Stimulated activated effector memory CD8-positive, alpha-beta T cell treated with anti-CD3 and anti-CD28 coated beads, Interleukin-12 subunit alpha, Interleukin-12 subunit beta, amount 100 ng/mL, for 72 hours (primary cell): ENCODE measurements around the gene HOXB13.

Experiments
- ATAC-seq: fragments of 150-1000 bp; cut with Tn5 transposase; 2 replicates; pipeline ENCODE4 v1.10.0; 2021
- DNase-seq, 2 donors: peaks; one replicate each; pipeline ENCODE4 v3.0.0; 2021 to 2022; ENCODE audit warnings: low spot score in 2 of 2
- H3K27ac Mint-ChIP-seq: one replicate; pipeline ENCODE4 v1.8.0; 2022; ENCODE audit warnings: mild to moderate bottlenecking, mixed read lengths
- H3K36me3 Mint-ChIP-seq: one replicate; pipeline ENCODE4 v1.8.0; 2022; ENCODE audit warnings: mild to moderate bottlenecking, mixed read lengths
- H3K4me1 Mint-ChIP-seq: one replicate; pipeline ENCODE4 v1.8.0; 2022; ENCODE audit warnings: mixed read lengths
- H3K4me3 Mint-ChIP-seq: one replicate; pipeline ENCODE4 v1.8.0; 2022; ENCODE audit warnings: mild to moderate bottlenecking, mixed read lengths
- H3K9me3 Mint-ChIP-seq: one replicate; pipeline ENCODE4 v1.8.0; 2022; ENCODE audit warnings: mixed read lengths

Gene HOXB13

DNA sequence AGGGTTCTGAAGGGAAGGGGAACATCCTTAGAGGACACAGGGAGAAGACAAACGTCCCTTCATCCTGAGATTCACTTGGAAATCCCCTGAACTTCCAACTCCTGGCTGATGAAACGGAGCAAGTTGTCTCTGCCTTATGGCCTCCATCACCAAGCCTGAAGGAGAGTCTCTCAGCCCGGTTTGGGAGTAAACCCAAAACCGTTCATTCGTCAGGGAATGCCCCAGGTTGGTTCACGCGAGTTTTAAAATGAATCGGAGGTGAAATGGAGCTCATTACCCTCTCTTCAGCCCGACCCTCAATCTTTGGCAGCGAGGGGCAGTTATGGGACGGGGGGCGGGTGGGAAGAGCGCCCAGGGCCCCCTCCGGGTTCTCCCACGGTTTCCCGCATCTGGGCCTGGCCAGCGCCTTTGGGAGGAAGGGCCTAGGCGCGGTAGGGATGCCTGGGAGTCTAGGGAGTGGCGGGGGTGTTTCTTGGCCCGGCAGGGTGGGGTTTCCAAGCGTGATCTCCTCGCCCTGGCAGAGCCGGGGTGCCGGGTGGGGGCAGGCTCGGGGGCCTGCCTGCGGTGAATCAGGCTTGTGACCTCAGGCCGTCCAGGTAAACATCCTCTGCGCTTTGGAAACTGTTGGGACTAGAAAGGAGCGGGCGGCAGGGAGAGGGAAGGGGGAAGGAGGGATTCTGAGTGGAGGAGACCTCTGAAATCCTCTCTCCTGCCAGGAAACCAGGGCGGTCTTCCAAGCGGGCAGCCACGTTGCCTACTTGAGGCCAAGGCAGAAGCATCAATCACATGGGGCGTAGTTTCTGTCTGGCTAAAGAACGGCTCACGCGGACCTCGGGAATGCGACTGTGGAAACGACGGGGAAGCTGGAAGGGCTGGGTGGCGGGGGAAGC lies 24.1 kb upstream of the HOXB13 start:
- H3K4me3 Mint-ChIP-seq: no peak overlapping the region
- DNase-seq (no peak), ATAC-seq (no peak)
- H3K27ac Mint-ChIP-seq: no peak overlapping the region
- H3K36me3 Mint-ChIP-seq: peaks cover 5% of the 10 kb centered on the region
- H3K4me1 Mint-ChIP-seq: peaks cover 29% of the 10 kb centered on the region
- no peaks in the 10 kb centered on the region for H3K9me3 Mint-ChIP-seq

DNA sequence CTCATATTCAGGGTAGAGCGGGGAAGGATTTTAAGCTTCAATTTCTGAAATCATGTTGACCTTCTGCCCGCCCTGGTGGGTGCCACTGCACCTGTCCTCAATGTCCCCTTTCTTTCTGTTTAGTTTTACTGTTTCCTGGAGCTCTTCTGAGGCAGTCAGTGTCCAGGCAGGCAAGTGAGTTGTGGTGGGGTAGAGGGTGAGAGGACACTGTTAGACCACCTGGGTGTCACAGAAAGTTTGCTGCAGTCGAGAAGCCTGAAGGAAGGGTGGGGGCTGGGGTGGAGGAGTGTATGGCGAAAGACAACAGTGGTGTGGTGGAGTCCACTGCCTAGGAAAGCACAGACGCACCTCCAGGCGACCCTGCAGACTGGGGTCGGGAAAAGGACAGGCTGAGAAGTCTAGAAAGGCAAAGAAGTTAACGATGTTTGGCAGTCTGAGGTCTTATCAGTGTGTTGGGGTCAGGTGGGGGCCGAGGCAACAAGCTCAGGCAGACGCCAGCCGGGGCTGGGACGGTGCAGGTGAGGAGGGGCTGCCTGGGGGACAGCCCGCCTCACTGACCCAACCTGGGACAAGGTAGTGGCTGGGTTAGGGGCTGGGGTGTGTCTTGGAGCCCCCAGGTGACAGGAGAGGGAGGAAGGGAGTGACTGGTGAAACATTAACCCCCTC lies 23.3 kb upstream of the HOXB13 start:
- H3K4me3 Mint-ChIP-seq: no peak overlapping the region
- peaks cover 33% of the 10 kb centered on the region for H3K4me1 Mint-ChIP-seq
- H3K27ac Mint-ChIP-seq: no peak overlapping the region
- ATAC-seq (no peak), DNase-seq (no peak)
- no peaks in the 10 kb centered on the region for H3K9me3 Mint-ChIP-seq
- H3K36me3 Mint-ChIP-seq: peaks cover 5% of the 10 kb centered on the region

DNA sequence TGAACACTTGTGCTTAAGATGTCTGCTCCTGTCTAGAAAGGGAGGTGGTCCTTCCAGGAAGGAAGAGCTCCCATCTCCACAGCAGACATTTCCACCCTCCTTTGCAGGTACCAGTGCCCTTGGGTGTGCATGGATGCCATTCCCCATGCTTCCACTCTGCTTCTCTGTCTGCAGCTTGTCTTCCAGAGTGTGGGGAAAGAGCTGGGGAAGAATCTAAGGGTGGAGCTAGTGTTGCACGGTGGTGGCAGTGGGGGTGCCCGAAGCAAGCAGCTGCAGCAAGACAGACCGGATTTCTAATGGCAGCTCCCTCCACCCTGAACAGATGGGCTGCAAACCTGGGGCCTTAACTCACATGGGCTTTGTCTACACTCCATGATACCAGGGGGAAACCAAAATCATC lies 22.6 kb upstream of the HOXB13 start:
- ATAC-seq: no peak
- no peak for DNase-seq
- Mint-ChIP-seq H3K9me3 (no peaks in the 10 kb centered on the region), H3K4me1 (peaks cover 39% of the 10 kb centered on the region), H3K4me3 (no peak overlapping the region), H3K36me3 (peaks cover 5% of the 10 kb centered on the region), H3K27ac (no peak overlapping the region)

DNA sequence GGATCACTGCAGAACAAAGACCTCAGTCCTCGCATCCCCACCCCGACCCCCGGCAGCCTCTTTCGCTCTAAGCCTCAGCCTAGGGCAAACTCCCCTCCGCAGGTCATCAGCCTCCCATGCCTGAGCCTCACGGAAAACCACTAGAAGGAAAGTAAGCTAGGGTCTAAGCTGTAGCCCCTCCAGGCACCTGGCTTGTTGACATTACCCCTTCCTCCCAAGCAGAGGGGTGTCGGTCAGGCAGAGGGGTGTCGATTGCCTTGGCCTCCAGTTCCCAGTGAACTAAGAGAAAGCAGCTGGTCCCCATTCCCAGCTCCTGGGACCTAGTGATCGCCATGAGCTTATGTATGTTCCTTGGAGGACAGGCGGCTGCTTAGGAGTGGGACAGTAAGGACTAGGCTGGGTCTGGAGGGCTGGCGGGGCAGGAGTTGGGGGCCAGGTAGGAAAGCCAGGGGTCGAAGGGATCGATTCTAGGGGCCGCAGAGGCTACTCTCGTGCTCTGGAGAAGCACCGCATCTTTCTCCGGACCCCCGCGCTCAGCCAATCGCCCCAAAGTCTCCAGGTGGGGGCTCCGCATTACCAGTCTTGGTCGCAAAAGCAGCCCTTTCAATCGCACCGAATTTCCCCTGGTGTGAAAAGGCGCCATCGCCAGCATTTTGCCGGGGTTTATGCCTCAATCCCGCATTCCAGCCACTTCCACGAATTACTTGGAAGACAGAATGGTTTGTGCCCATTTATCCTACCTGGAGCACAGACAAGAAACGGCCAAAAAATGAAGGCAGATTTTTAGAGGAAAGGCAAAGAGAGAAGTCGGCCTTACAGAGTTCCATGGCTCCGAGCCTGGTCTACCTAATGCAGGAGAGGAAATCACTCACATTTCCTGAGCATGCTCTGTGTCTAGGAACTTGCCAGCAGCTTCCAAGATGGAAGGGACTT lies 21.3 kb upstream of the HOXB13 start:
- Mint-ChIP-seq H3K9me3 (no peaks in the 10 kb centered on the region), H3K27ac (no peak overlapping the region), H3K4me1 (peaks cover 44% of the 10 kb centered on the region), H3K4me3 (no peak overlapping the region), H3K36me3 (peaks cover 5% of the 10 kb centered on the region)
- DNase-seq (no peak), ATAC-seq (no peak)

DNA sequence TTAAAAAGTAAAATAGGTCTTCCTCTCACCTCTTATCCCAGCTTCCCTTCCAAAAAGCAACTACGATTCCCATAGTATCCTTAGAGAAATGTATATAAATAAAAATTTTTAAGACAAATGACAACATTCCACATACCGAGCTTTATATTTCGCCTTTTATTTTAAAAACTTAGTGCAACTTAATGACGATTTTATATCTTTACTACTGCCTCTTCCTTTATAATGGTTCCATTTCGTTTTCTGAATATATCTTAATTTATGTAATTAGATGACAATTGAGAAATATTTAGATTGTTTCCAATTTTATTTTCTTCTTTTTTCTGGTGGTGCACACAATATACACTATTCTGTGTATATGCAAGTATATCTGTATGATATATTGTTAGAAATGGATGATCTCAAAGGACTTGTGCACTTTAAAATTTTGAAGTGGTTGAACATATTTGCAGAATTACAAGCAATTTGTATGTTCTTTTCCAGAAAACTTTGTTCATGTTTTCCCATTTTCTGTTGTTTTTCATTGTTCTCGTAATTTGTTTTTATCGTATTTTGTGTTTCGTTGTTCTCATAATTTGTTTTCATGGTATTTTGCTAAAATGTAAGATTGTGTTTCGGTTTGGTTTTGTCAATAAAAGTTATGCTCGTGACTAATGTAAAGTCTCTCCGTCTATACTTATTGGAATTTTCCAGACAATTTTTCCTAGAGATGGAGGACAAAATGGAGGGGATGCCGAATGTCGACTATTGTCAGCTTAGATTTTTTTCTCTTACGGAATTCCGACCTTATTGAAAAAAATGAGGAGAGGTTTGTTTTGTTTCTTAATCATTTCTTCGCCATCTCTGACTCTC lies 20.4 kb upstream of the HOXB13 start:
- DNase-seq (no peak), ATAC-seq (no peak)
- peaks cover 5% of the 10 kb centered on the region for H3K36me3 Mint-ChIP-seq
- H3K4me3 Mint-ChIP-seq: no peak overlapping the region
- H3K4me1 Mint-ChIP-seq: peaks cover 37% of the 10 kb centered on the region
- no peaks in the 10 kb centered on the region for H3K9me3 Mint-ChIP-seq
- no peak overlapping the region for H3K27ac Mint-ChIP-seq

DNA sequence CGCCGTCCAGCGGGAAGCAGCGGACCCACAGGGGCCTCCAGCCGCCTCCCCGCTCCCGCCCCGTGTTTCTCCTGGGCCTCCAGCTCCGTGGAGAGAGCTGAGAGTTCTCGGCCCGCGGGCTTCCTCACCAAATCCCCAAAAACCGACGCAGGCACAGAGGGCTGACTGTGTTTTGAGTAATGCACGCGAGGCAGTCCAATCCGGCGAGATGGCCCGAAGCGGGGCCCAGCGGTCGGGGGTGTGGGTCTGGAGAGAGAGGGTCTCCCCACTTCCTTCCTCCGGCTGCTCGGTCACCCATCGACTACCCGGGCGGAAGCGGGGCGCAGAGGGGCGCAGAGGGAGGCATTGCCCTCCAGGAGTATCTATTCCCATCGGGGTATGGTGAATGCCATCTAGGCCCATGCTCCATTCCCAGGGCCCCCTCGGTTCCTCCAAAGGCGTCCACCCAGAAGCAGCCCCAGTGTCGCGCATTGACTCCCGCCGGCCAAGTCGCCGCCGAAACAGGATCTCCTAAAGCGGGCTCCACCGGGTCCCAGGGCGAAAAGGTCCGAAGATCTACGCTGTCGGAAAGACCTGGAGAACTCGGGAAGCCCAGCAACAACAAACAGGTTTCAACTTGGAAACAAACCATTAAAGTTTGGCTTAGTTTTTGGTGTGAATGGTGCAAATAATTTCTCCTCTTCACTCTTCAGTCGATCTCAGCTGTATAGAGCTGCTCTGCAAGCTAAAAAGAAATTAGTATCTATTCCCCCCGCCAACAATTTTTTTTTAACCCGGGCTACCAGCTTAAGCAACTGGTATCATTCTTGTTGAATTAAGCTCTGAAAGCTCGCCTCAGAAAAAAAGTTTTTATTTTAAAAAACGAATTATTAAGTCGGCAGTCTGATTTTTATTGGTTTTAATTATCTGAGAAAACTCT lies 19.2 kb upstream of the HOXB13 start:
- ATAC-seq (no peak), DNase-seq (peak in 1 of 2 donors; percentile 49)
- Mint-ChIP-seq H3K36me3 (peaks cover 5% of the 10 kb centered on the region), H3K27ac (no peak overlapping the region), H3K4me3 (no peak overlapping the region), H3K4me1 (peaks cover 24% of the 10 kb centered on the region), H3K9me3 (no peaks in the 10 kb centered on the region)

DNA sequence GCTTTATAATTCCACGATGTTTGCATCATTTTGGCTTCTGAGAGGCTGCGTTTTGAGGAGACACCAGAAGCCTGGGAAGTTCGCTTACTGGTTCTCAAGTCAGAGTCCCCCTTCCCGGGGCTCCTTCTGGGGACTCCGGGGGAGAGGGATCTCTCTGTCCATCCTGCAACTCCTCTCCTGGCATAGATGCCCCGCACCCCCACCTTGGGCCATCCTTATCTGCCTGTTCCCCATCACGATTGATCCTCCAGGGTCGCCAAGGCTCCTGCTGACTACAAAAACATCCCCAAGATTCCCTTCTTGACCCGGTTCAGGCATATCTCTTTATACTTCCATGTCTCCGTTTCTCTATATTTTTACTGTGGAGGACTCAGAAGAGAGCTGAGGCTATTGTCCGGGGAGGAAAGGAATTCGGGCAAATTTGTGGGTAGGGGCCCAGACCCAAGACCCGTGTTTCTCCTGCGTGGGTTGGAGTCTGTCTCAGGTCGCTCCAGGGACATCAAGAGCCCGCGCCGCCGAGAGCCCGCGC lies 18.4 kb upstream of the HOXB13 start:
- no peak overlapping the region for H3K27ac Mint-ChIP-seq
- H3K4me1 Mint-ChIP-seq: peaks cover 20% of the 10 kb centered on the region
- H3K36me3 Mint-ChIP-seq: peaks cover 5% of the 10 kb centered on the region
- H3K9me3 Mint-ChIP-seq: no peaks in the 10 kb centered on the region
- DNase-seq: no peak
- peak overlapping the region; percentile 23 for H3K4me3 Mint-ChIP-seq
- no peak for ATAC-seq

DNA sequence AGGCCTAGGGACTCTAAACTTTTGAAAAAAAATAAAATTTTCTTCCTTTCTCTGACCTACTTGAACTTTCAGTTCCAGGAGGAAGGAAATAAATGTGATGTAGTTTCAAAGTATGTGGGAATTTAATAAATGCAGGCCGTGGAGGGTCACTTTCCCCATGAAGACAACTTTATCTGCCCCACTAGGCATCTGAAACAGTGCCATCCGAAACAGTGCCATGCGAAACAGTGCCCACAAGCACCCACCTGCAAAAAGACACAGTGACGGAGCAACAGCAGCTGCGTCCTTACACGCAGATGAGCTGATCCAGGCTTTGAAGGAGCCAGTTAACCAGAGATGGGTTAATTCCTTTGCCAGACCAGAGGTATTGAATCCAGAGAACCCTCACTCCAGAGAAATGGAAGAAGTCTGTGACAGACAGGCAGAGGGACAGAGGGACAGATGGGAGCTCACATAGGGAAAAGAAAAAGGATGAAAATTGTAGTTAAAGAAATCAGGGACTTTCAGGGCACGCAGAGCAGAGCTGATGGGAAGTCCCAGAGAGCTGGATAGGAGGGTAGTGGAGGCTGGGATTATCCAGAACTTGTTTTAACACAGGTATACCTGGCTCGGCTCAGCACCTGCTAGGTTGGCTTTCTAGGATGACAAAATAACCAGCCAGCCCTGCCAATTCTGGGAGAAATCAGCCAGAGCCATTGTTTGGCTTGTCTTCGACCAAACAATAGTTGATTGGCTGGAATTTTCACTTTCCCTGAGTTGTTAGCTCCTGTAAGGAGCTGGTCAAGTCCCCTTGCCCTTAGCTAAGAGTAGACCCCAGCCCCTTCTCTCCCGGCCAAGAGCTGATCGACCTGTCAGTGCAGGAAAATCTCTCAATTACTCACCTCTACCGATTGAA lies 17.1 kb upstream of the HOXB13 start:
- Mint-ChIP-seq H3K4me3 (no peak overlapping the region), H3K9me3 (no peaks in the 10 kb centered on the region), H3K36me3 (peaks cover 5% of the 10 kb centered on the region), H3K27ac (no peak overlapping the region), H3K4me1 (peaks cover 16% of the 10 kb centered on the region)
- no peak for DNase-seq
- ATAC-seq: no peak

DNA sequence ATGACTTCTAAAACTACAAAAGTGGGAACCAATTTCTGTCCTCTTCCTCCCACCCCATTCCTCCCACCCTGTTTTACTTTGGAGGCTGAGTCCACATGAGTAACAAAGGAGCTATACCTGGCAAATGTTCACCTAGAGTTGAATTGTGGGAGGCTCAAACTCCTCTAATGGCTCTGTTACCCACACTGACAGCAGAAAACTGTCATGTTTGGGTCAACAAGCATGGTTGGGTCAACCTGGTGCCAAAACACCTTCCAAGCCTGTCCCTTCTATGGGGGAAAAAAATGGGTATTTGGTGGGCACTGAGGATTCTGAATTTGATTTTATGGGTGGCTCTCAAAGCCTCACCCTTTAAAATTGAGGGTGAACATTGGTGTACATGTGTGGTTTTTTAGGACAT lies 12.0 kb upstream of the HOXB13 start:
- H3K36me3 Mint-ChIP-seq: no peaks in the 10 kb centered on the region
- no peak overlapping the region for H3K27ac Mint-ChIP-seq
- DNase-seq (no peak), ATAC-seq (no peak)
- no peaks in the 10 kb centered on the region for H3K9me3 Mint-ChIP-seq
- H3K4me3 Mint-ChIP-seq: no peak overlapping the region
- peaks cover 9% of the 10 kb centered on the region for H3K4me1 Mint-ChIP-seq

DNA sequence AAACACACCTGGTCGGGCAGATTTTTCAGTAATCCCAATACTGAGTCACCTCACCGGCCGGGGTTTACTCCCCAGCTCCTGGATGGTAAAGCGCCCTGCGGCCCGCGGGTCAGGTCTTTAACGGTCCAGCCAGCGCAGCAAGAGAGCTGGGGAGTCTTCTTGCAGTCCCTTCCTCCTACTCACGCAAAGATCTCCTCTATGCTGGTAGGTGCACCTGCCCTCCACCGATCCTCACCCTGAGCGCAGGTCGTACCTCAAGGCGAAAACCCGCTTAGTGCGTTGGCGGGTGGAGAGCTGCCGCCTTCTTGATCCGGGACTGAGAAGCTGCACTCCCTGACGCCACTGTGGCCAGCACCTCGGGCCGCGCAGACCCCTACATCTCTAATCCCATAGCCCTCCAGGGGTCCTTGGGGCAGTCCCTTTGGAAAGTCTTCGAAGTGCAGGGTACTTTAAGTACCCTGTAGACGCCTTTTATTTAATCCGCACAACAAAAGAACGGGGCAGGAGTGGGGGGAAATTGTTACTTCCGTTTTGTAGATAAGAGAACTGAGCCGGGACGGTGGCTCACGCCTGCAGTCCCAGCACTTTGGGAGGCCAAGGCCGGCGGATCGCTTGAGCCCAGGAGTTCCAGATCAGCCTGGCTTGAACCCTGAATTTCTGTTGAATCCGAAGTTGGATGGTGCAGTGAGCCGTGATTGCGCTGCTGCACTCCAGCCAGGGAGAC lies 10.4 kb upstream of the HOXB13 start:
- Mint-ChIP-seq H3K36me3 (no peaks in the 10 kb centered on the region), H3K27ac (no peak overlapping the region), H3K4me1 (peaks cover 12% of the 10 kb centered on the region), H3K4me3 (peak overlapping the region; percentile 61), H3K9me3 (no peaks in the 10 kb centered on the region)
- DNase-seq (no peak), ATAC-seq (peak; percentile 31)

DNA sequence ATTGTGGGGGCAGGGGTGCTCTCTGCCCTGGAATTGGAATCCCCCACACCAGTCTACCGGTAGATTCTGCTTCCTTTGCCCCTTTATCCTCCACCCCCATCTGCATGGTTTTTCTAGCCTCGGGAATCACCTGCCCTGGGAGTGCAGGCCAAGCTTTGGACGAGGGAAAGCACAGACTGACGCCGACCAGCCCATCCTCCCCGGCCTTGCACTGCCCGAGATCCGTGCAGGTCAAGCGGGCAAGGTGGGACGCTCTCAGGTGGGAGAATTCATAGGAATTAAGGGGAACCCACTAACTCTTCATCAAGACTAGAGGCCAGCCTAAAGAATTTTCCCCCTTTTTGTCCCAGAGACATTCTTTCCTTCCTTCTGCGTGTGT lies 9.9 kb upstream of the HOXB13 start:
- H3K27ac Mint-ChIP-seq: no peak overlapping the region
- ATAC-seq: no peak
- no peaks in the 10 kb centered on the region for H3K36me3 Mint-ChIP-seq
- DNase-seq: no peak
- peaks cover 17% of the 10 kb centered on the region for H3K4me1 Mint-ChIP-seq
- H3K4me3 Mint-ChIP-seq: peak overlapping the region; percentile 61
- H3K9me3 Mint-ChIP-seq: no peaks in the 10 kb centered on the region

DNA sequence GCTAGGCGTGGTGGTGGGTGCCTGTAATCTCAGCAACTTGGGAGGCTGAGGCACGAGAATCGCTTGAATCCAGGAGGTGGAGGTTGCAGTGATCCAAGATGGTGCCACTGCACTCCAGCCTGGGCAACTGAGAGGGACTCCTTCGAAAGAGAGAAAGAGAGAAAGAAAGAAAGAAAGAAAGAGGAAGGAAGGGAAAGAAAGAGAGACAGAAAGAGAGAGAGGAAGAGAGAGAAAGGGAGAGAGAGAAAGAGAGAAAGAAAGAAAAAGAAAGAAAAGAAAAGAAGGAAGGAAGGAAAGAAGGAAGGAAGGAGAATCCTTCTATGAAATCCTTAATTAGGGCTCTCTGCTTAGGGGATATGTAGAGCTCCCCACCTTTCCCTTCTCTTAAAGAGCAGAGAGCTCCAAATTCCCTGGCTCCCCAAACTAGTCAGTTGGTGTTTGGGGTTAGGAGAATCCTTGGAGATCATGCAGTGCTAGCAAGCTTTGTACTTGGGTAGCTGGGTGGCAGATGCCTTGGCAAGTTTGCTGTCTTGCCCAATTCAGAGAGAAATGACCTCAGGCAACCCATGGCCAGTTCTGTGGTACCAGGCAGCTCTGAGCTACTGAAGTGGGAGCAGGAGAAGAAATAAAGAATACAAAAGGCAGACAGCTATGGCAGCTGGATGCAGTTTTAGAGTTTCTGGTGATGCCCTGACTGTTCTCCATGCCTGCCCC lies 8.9 kb upstream of the HOXB13 start:
- no peak for DNase-seq
- no peak for ATAC-seq
- H3K27ac Mint-ChIP-seq: no peak overlapping the region
- H3K4me1 Mint-ChIP-seq: peaks cover 25% of the 10 kb centered on the region
- H3K4me3 Mint-ChIP-seq: no peak overlapping the region
- H3K9me3 Mint-ChIP-seq: no peaks in the 10 kb centered on the region
- H3K36me3 Mint-ChIP-seq: no peaks in the 10 kb centered on the region
